ENCODE results near the gene DESI1. TPM values are rescaled to one million over a fixed set of nuclear protein-coding genes. Genes with fewer than 3 reads are reported as not detected.
"Not testable (repeated sequence)": the region's sequence is repeated elsewhere in the genome, so short reads cannot be mapped to it uniquely, and the experiment has no call there.

DESI1 gene
- total and polyA plus RNA-seq, 2 donors (not counting 1 experiment from before 2014, with no cell fraction given), result 17.3 to 26.3 TPM

DNA sequence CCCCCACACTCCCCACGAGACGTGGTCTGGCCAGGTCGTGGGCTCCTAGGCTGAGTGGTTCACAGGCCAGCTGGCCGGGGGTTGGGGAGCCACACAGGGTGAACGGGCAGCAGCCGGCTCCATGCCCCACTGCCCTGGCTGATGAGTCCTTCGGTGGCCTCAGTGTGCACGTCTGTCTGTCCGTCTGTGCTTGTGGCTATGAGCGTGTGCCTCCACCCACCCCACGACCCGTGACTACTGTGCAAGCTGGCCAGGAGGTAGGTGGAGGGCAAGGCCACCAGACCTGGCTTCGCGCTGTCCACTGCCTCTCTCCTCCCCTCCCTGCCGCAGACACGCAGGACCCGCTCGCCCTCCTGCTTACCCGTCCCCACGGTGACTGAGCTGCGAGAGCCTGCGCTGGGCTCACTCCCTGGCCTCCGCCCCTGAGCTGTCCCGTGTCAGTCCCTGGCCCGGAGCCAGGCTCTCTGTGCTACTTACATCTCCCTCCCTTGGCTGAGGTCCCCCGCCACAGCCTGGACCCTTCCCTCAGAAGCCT lies 45.9 kb downstream of the DESI1 start:
- no peak overlapping the region for H3K9ac ChIP-seq (ENCODE audit: low read length)
- H3K27ac Mint-ChIP-seq, result no peak overlapping the region
- no peak overlapping the region for H2AFZ ChIP-seq (ENCODE audit: insufficient read depth, low read depth, low read length, poor library complexity, severe bottlenecking)
- intact Hi-C loops (cut with micrococcal nuclease), result no loop called here
- no peaks in the 10 kb centered on the region for H3K9me3 ChIP-seq (ENCODE audit: control extremely low read depth in 1 of 3, control insufficient read depth in 2 of 3, insufficient read depth in 1 of 3, low read length in 2 of 3)
- TF ChIP-seq EZH2 (IDR thresholded peaks at IDR 0.05; ENCODE audit: borderline replicate concordance, insufficient read depth, low read depth, low read length, poor library complexity, severe bottlenecking), result no peak
- TF ChIP-seq, protein P1, sequence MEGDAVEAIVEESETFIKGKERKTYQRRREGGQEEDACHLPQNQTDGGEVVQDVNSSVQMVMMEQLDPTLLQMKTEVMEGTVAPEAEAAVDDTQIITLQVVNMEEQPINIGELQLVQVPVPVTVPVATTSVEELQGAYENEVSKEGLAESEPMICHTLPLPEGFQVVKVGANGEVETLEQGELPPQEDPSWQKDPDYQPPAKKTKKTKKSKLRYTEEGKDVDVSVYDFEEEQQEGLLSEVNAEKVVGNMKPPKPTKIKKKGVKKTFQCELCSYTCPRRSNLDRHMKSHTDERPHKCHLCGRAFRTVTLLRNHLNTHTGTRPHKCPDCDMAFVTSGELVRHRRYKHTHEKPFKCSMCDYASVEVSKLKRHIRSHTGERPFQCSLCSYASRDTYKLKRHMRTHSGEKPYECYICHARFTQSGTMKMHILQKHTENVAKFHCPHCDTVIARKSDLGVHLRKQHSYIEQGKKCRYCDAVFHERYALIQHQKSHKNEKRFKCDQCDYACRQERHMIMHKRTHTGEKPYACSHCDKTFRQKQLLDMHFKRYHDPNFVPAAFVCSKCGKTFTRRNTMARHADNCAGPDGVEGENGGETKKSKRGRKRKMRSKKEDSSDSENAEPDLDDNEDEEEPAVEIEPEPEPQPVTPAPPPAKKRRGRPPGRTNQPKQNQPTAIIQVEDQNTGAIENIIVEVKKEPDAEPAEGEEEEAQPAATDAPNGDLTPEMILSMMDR (IDR thresholded peaks at IDR 0.05), result no peak
- CTCF ChIA-PET, result no interaction called here
- no peaks in the 10 kb centered on the region for H3K79me2 ChIP-seq (ENCODE audit: control insufficient read depth, insufficient read depth, low read length)
- no peaks in the 10 kb centered on the region for H3K27me3 ChIP-seq (replicated peaks in 1 of 4; ENCODE audit: control extremely low read depth in 1 of 4, control insufficient read depth in 3 of 4, insufficient read depth in 4 of 4, low read length in 3 of 4)
- no peaks in the 10 kb centered on the region for H3K27me3 Mint-ChIP-seq
- no peak overlapping the region for H3K4me3 Mint-ChIP-seq
- no peak overlapping the region for H3K4me3 ChIP-seq (ENCODE audit: control extremely low read depth in 1 of 5, extremely low read depth in 1 of 5, insufficient read depth in 1 of 5, low read depth in 2 of 5, low read length in 4 of 5)
- ATAC-seq (ENCODE audit: low read depth) (no peak), DNase-seq (no peak)
- no peaks in the 10 kb centered on the region for H4K20me1 ChIP-seq (ENCODE audit: control insufficient read depth, insufficient read depth, low read length, poor library complexity, severe bottlenecking)
- POLR2A ChIA-PET, result no interaction called here
- H3K9me3 Mint-ChIP-seq (ENCODE audit: insufficient read depth), result no peaks in the 10 kb centered on the region
- WGBS (ENCODE audit: insufficient coverage), result 92% methylated on average over 24 of the region's 26 CpGs
- peaks cover 0 to 14% of the 10 kb centered on the region in 2 experiments for H3K36me3 ChIP-seq (replicated peaks in 1 of 2; ENCODE audit: control extremely low read depth in 1 of 2, control insufficient read depth in 1 of 2, extremely low read depth in 1 of 2, insufficient read depth in 2 of 2, low read length in 1 of 2)
- no peak overlapping the region for H3K27ac ChIP-seq (ENCODE audit: low read length in 2 of 2)
- H3K4me2 ChIP-seq (replicated peaks; ENCODE audit: low read depth, low read length, poor library complexity, severe bottlenecking), result no peak overlapping the region
- H3K4me1 Mint-ChIP-seq, result no peaks in the 10 kb centered on the region
- no peaks in the 10 kb centered on the region for H3K4me1 ChIP-seq (ENCODE audit: control insufficient read depth in 2 of 2, insufficient read depth in 2 of 2, low read length in 2 of 2)

DNA sequence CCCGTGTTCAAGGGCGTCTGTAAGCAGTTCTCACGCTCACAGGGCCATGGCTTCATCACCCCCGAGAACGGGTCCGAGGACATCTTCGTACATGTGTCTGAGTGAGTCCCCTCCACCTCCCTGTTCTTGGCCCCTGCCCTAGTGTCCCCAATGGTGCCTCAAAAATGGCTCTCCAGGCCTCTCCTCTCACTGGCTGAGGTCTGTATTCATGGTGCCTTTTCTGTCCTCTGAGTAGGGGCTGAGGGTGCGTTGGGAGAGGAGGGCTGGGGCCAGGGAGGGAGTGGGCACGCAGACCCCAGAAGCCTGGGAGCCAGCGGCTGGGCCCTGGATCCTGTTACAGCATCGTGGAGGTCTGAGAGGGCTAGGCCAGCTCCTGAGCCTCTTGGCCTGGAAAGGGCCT lies 47.2 kb downstream of the DESI1 start:
- H3K9me3 Mint-ChIP-seq (ENCODE audit: insufficient read depth), result no peaks in the 10 kb centered on the region
- H3K27me3 Mint-ChIP-seq, result no peaks in the 10 kb centered on the region
- no peaks in the 10 kb centered on the region for H4K20me1 ChIP-seq (ENCODE audit: control insufficient read depth, insufficient read depth, low read length, poor library complexity, severe bottlenecking)
- H3K27ac Mint-ChIP-seq, result no peak overlapping the region
- no peaks in the 10 kb centered on the region for H3K79me2 ChIP-seq (ENCODE audit: control insufficient read depth, insufficient read depth, low read length)
- no peak for ATAC-seq (ENCODE audit: low read depth)
- H2AFZ ChIP-seq (ENCODE audit: insufficient read depth, low read depth, low read length, poor library complexity, severe bottlenecking), result no peak overlapping the region
- H3K9ac ChIP-seq (ENCODE audit: low read length), result no peak overlapping the region
- no peaks in the 10 kb centered on the region for H3K9me3 ChIP-seq (ENCODE audit: control extremely low read depth in 1 of 3, control insufficient read depth in 2 of 3, insufficient read depth in 1 of 3, low read length in 2 of 3)
- peaks cover 0 to 12% of the 10 kb centered on the region in 2 experiments for H3K36me3 ChIP-seq (replicated peaks in 1 of 2; ENCODE audit: control extremely low read depth in 1 of 2, control insufficient read depth in 1 of 2, extremely low read depth in 1 of 2, insufficient read depth in 2 of 2, low read length in 1 of 2)
- CTCF ChIA-PET, result no interaction called here
- no peak overlapping the region for H3K4me3 Mint-ChIP-seq
- DNase-seq, result no peak
- no peak for TF ChIP-seq EZH2 (IDR thresholded peaks at IDR 0.05; ENCODE audit: borderline replicate concordance, insufficient read depth, low read depth, low read length, poor library complexity, severe bottlenecking)
- TF ChIP-seq, protein P1 (IDR thresholded peaks at IDR 0.05), result no peak
- no peaks in the 10 kb centered on the region for H3K4me1 ChIP-seq (ENCODE audit: control insufficient read depth in 2 of 2, insufficient read depth in 2 of 2, low read length in 2 of 2)
- no peak overlapping the region for H3K4me3 ChIP-seq (ENCODE audit: control extremely low read depth in 1 of 5, extremely low read depth in 1 of 5, insufficient read depth in 1 of 5, low read depth in 2 of 5, low read length in 4 of 5)
- intact Hi-C loops (cut with micrococcal nuclease), result no loop called here
- POLR2A ChIA-PET, result no interaction called here
- no peaks in the 10 kb centered on the region for H3K27me3 ChIP-seq (replicated peaks in 1 of 4; ENCODE audit: control extremely low read depth in 1 of 4, control insufficient read depth in 3 of 4, insufficient read depth in 4 of 4, low read length in 3 of 4)
- 99% methylated on average over 11 of the region's 11 CpGs for WGBS (ENCODE audit: insufficient coverage)
- H3K4me2 ChIP-seq (replicated peaks; ENCODE audit: low read depth, low read length, poor library complexity, severe bottlenecking), result no peak overlapping the region
- no peak overlapping the region for H3K27ac ChIP-seq (ENCODE audit: low read length in 2 of 2)
- H3K4me1 Mint-ChIP-seq, result no peaks in the 10 kb centered on the region

DNA sequence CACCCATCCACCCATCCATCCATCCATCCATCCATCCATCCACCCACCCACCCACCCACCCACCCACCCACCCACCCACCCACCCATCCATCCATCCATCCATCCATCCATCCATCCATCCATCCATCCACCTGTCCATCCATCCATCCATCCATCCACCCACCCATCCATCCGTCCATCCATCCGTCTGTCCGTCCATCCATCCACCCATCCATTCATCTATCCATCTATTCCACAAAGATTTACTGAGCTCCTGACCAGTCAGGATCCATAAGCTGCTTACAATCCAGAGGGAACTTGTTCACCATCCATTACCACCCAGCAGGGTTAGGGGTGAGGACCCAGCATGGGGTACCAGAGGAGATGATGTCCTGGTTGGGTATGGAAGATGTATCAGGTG lies 48.5 kb downstream of the DESI1 start:
- DNase-seq; H3K27me3 Mint-ChIP-seq; H3K4me2 ChIP-seq (replicated peaks; ENCODE audit: low read depth, low read length, poor library complexity, severe bottlenecking); H3K4me1 ChIP-seq (ENCODE audit: control insufficient read depth in 2 of 2, insufficient read depth in 2 of 2, low read length in 2 of 2); CTCF ChIA-PET; H3K36me3 ChIP-seq (replicated peaks in 1 of 2; ENCODE audit: control extremely low read depth in 1 of 2, control insufficient read depth in 1 of 2, extremely low read depth in 1 of 2, insufficient read depth in 2 of 2, low read length in 1 of 2); H3K9me3 ChIP-seq (ENCODE audit: control extremely low read depth in 1 of 3, control insufficient read depth in 2 of 3, insufficient read depth in 1 of 3, low read length in 2 of 3); H3K27ac ChIP-seq (ENCODE audit: low read length in 2 of 2); H3K9ac ChIP-seq (ENCODE audit: low read length); H3K27ac Mint-ChIP-seq; H3K4me3 ChIP-seq (ENCODE audit: control extremely low read depth in 1 of 5, extremely low read depth in 1 of 5, insufficient read depth in 1 of 5, low read depth in 2 of 5, low read length in 4 of 5); H3K27me3 ChIP-seq (replicated peaks in 1 of 4; ENCODE audit: control extremely low read depth in 1 of 4, control insufficient read depth in 3 of 4, insufficient read depth in 4 of 4, low read length in 3 of 4); H3K79me2 ChIP-seq (ENCODE audit: control insufficient read depth, insufficient read depth, low read length); H2AFZ ChIP-seq (ENCODE audit: insufficient read depth, low read depth, low read length, poor library complexity, severe bottlenecking); H3K9me3 Mint-ChIP-seq (ENCODE audit: insufficient read depth); intact Hi-C loops (cut with micrococcal nuclease); H3K4me3 Mint-ChIP-seq; H3K4me1 Mint-ChIP-seq; ATAC-seq (ENCODE audit: low read depth); POLR2A ChIA-PET; H4K20me1 ChIP-seq (ENCODE audit: control insufficient read depth, insufficient read depth, low read length, poor library complexity, severe bottlenecking): not testable (repeated sequence)
- WGBS (ENCODE audit: insufficient coverage), result 100% methylated on average over 3 of the region's 3 CpGs

Measured in B cell (primary cell).